A549 treated with AZD2906 at 1 μM for 4 hours (cell line): ENCODE data around the gene ACOT11. TPM values are rescaled to one million over a fixed set of nuclear protein-coding genes. Genes with fewer than 3 reads are reported as not detected.

Source experiments
- total RNA-seq: library from RNA; stranded (reverse); fragments of 200-300 nt; extraction: Qiagen RNA extraction; gene quantifications from 5 replicates; pipeline ENCODE4 v1.2.3, GENCODE V29; 2022

The ACOT11 gene
- total RNA-seq, result 2.3 to 2.6 TPM (median 2.5 TPM) in 5 replicates

GRCh38 chr1:54547601-54548388, at the start of gene ACOT11:
Gene ACOT11 (plus strand): TSS chr1:54548228. CDS start chr1:54548310, 82 bp downstream.

GRCh38 chr1:54623216-54624007, 75.4 kb downstream of the ACOT11 start, which contains the start of gene FAM151A:
Gene FAM151A (minus strand): TSS chr1:54623525. CDS start chr1:54623395, 130 bp downstream.

GRCh38 chr1:54640863-54641836, 93.1 kb downstream of the ACOT11 start, which contains the start of gene MROH7:
Gene MROH7 (plus strand): TSS chr1:54641786. CDS start chr1:54652927, 11,141 bp downstream.

Other genes starting within 250 kb of the ACOT11 start
- gene SSBP3, start 141.8 kb upstream of the ACOT11 start, total RNA-seq, result 5.5 to 6.7 TPM (median 6.1 TPM) in 5 replicates
- 0.26 to 0.41 TPM (median 0.31 TPM) in 5 replicates for gene FAM151A, start 75.3 kb downstream of the ACOT11 start, total RNA-seq
- 0.02 TPM in 1 of 5 replicates, not detected in the others for gene MROH7, start 93.6 kb downstream of the ACOT11 start, total RNA-seq
- gene TTC4, start 167.6 kb downstream of the ACOT11 start, total RNA-seq, result 24.5 to 35.3 TPM (median 25.8 TPM) in 5 replicates
- gene PARS2, start 216.3 kb downstream of the ACOT11 start, total RNA-seq, result 4.5 to 5.2 TPM (median 4.8 TPM) in 5 replicates